K562 (cell line): Measurements from ENCODE around the gene ATP7B. TPM values are rescaled to one million over a fixed set of nuclear protein-coding genes. Genes with fewer than 3 reads are reported as not detected.
A peak's percentile ranks its signal among the peaks of the same experiment; 100 is the strongest.

Experiments used
- ATAC-seq: fragments of 200-7000 bp; cut with Tn5 transposase; 3 replicates; pipeline ENCODE4 v1.9.1; 2020; ENCODE audit warnings: moderate library complexity
- BruUV-seq: library from RNA; stranded (reverse); fragments of 400-500 nt; replicated peaks from 2 replicates; lab custom pipeline; 2021; lab: Mats Ljungman, UMichigan
- CTCF ChIA-PET: fragments of 300-600 bp; formaldehyde crosslinking; extraction: SDS; loops from one replicate; lab custom pipeline; 2021; ENCODE audit warnings: low intra/inter-chr PET ratio; lab: Yijun Ruan, JAX
- POLR2A ChIA-PET: fragments of 300-600, 350-650 bp; sonication (Branson Sonifier 250); formaldehyde crosslinking; extraction: SDS; loops from one replicate; lab custom pipeline; 2021; ENCODE audit warnings: antibody characterized with exemption, inconsistent platforms; lab: Yijun Ruan, JAX
- DNase-seq, 4 experiments: peaks; one replicate each; pipeline versions ENCODE4 v3.0.0 to v3.0.0-alpha.2; 2011 to 2018; ENCODE audit warnings: low spot score in 3 of 4, mixed read lengths in 3 of 4; ENCODE audit errors: extremely low read depth in 1 of 4
- FAIRE-seq: peaks from 2 replicates; lab custom pipeline; 2011; peaks lifted over from hg19 to GRCh38; lab: Jason Lieb, UNC
- H2AFZ ChIP-seq: 2 replicates; pipeline ENCODE4 v1.6.0; 2011; ENCODE audit warnings: low read depth, low read length, control low read depth, inconsistent platforms
- H3K27ac ChIP-seq: fragments of 200-600 bp; 3 replicates; pipeline ENCODE4 v1.8.0; 2011; ENCODE audit warnings: low read depth, mild to moderate bottlenecking, control low read depth, inconsistent platforms, low read length, moderate library complexity, mixed read lengths; ENCODE audit errors: extremely low read depth
- H3K27me3 ChIP-seq, 2 experiments: fragments of 300-600 bp in 1 of 2; 2 replicates in 1 of 2; 3 replicates in 1 of 2; pipeline versions ENCODE4 v1.6.0 to v1.8.0; 2011; ENCODE audit warnings: inconsistent platforms in 2 of 2, low read length in 2 of 2, mild to moderate bottlenecking in 1 of 2, mixed read lengths in 1 of 2, moderate library complexity in 1 of 2; ENCODE audit not compliant: control insufficient read depth in 2 of 2, insufficient read depth in 2 of 2
- H3K36me3 ChIP-seq: fragments of 300-600 bp; 3 replicates; pipeline ENCODE4 v1.8.0; 2011; ENCODE audit warnings: mild to moderate bottlenecking, low read length, inconsistent platforms; ENCODE audit not compliant: control insufficient read depth, insufficient read depth
- H3K4me1 ChIP-seq, 2 experiments: fragments of 200-600 bp in 1 of 2; replicated peaks in 1 of 2; 2 replicates in 1 of 2; 3 replicates in 1 of 2; pipeline versions ENCODE4 v1.5.1 to v1.8.0; 2011; ENCODE audit warnings: inconsistent platforms in 2 of 2, low read length in 2 of 2, mild to moderate bottlenecking in 1 of 2, mixed read lengths in 1 of 2, moderate library complexity in 1 of 2; ENCODE audit not compliant: control insufficient read depth in 2 of 2, insufficient read depth in 2 of 2
- H3K4me2 ChIP-seq: 2 replicates; pipeline ENCODE4 v1.6.1; 2011; ENCODE audit warnings: low read length, control low read depth, inconsistent platforms, mixed read lengths; ENCODE audit not compliant: insufficient read depth
- H3K4me3 ChIP-seq: fragments of 200-600 bp; sonication (generic), shearing (Covaris generic); 2 replicates; pipeline ENCODE4 v1.5.1; 2016; ENCODE audit warnings: control low read depth, inconsistent platforms
- H3K79me2 ChIP-seq: fragments of 200-600 bp; 3 replicates; pipeline ENCODE4 v1.8.0; 2011; ENCODE audit warnings: low read length, inconsistent platforms; ENCODE audit not compliant: control insufficient read depth, insufficient read depth
- H3K9ac ChIP-seq, 2 experiments: 2 replicates each; pipeline versions ENCODE4 v1.6.0 to v1.6.1; 2011; ENCODE audit warnings: low read depth in 2 of 2, low read length in 2 of 2, control low read depth in 1 of 2, inconsistent platforms in 1 of 2, mild to moderate bottlenecking in 1 of 2, mixed read lengths in 1 of 2; ENCODE audit not compliant: insufficient read depth in 1 of 2
- H3K9me1 ChIP-seq: one replicate; pipeline ENCODE4 v1.6.0; 2011; ENCODE audit warnings: inconsistent platforms, mild to moderate bottlenecking, low read length, moderate library complexity; ENCODE audit not compliant: control insufficient read depth, insufficient read depth
- H3K9me3 ChIP-seq: replicated peaks from 2 replicates; pipeline ENCODE4 v1.5.1; 2011; ENCODE audit warnings: low read depth, low read length, inconsistent platforms; ENCODE audit not compliant: control insufficient read depth, insufficient read depth
- H4K20me1 ChIP-seq: replicated peaks from 2 replicates; pipeline ENCODE4 v1.6.1; 2011; ENCODE audit warnings: low read length, inconsistent platforms, mixed read lengths; ENCODE audit not compliant: control insufficient read depth, insufficient read depth
- CEBPG ChIP-seq, 3 experiments: fragments of 200-800 bp in 1 of 3; sonication (Bioruptor generic) in 1 of 3; sonication (generic) in 1 of 3; formaldehyde crosslinking in 1 of 3; IDR thresholded peaks in 2 of 3; conservative IDR thresholded peaks in 1 of 3; 2 replicates each; pipeline versions ENCODE4 v1.6.1 to v1.8.0; 2016 to 2022; ENCODE audit warnings: missing compliant biosample characterization in 2 of 3, missing genetic modification characterization in 2 of 3, mild to moderate bottlenecking in 1 of 3, missing genetic modification reagents in 1 of 3
- CREB3 ChIP-seq: fragments of 450-650 bp; conservative IDR thresholded peaks from 2 replicates; pipeline ENCODE4 v1.6.1; 2016; ENCODE audit warnings: missing genetic modification characterization, low read depth, mild to moderate bottlenecking, missing compliant biosample characterization, moderate library complexity
- E2F1 ChIP-seq: sonication (generic); formaldehyde crosslinking; IDR thresholded peaks from 2 replicates; pipeline ENCODE4 v1.8.1; 2023; ENCODE audit warnings: mild to moderate bottlenecking, missing genetic modification reagents, moderate library complexity
- KLF10 ChIP-seq: fragments of 250-450 bp; sonication (Bioruptor Pico); IDR thresholded peaks from 2 replicates; pipeline ENCODE4 v1.6.1; 2021; ENCODE audit warnings: matching md5 sums
- MECOM ChIP-seq: fragments of 250-450 bp; sonication (Bioruptor Pico); IDR thresholded peaks from 2 replicates; pipeline ENCODE4 v1.8.0; 2022; ENCODE audit warnings: inconsistent platforms
- TFAP4 ChIP-seq: sonication (generic); formaldehyde crosslinking; IDR thresholded peaks from 2 replicates; pipeline ENCODE4 v1.8.0; 2022; ENCODE audit warnings: missing genetic modification reagents, mild to moderate bottlenecking, moderate library complexity, borderline replicate concordance
- ZBTB17 ChIP-seq: fragments of 450-650 bp; formaldehyde crosslinking; IDR thresholded peaks from 2 replicates; pipeline ENCODE4 v1.4.0; 2020; ENCODE audit warnings: mild to moderate bottlenecking
- ZFP36 ChIP-seq: fragments of 150-350 bp; IDR thresholded peaks from 2 replicates; pipeline ENCODE4 v1.6.1; 2018; ENCODE audit warnings: low read length, low read depth; ENCODE audit not compliant: partially characterized antibody
- ZNF239 ChIP-seq: fragments of 250-450 bp; sonication (Bioruptor Pico); IDR thresholded peaks from 2 replicates; pipeline ENCODE4 v1.4.0; 2020; ENCODE audit warnings: mild to moderate bottlenecking
- ZNF589 ChIP-seq: fragments of 200-800 bp; sonication (Bioruptor generic); IDR thresholded peaks from 2 replicates; pipeline ENCODE4 v1.6.1; 2016; ENCODE audit warnings: low read depth, missing genetic modification characterization, missing compliant biosample characterization
- WGBS: fragments of 100-300 bp; shearing (Covaris generic); methylation state at CpG from one replicate; pipeline ENCODE4 v1.1.6; 2016; ENCODE audit warnings: low coverage, mixed read lengths; ENCODE audit not compliant: insufficient coverage; ENCODE audit errors: missing lambda C conversion rate; 5-methylcytosine and 5-hydroxymethylcytosine counted together
- in situ Hi-C: fragments of 300-500 bp; cut with MboI; formaldehyde crosslinking; loops from 4 replicates; pipeline ENCODE4 v1.15.0; 2018; ENCODE audit warnings: inconsistent platforms, mixed read lengths
- intact Hi-C: fragments of 100-400 bp; cut with micrococcal nuclease; formaldehyde crosslinking; loops from 2 replicates; pipeline ENCODE4 v1.14.2; 2022
- polyA plus RNA-seq, 8 experiments: library from polyadenylated mRNA; depleted of rRNA in 4 of 8; stranded (reverse) in 5 of 8; unstranded in 3 of 8; fragments of >200 nt; fragmentation: Nextera tagmentation in 2 of 8; fragmentation: Illumina TruSeq in 1 of 8; extraction: Ambion mirVana in 2 of 8; extraction: Trizol in 1 of 8; gene quantifications; 2 replicates each; pipeline versions ENCODE4 v1.2.1 to v1.2.3, GENCODE V29; 2011 to 2014; ENCODE audit warnings: inconsistent platforms in 1 of 8, missing spikeins in 1 of 8
- total RNA-seq, 7 experiments: library from RNA; depleted of rRNA in 6 of 7; stranded (reverse); fragments of >200 nt in 6 of 7; fragmentation: Illumina TruSeq in 2 of 7; extraction: Trizol in 2 of 7; gene quantifications; 2 replicates each; pipeline versions ENCODE4 v1.2.1 to v1.2.3, GENCODE V29; 2011 to 2021; ENCODE audit warnings: low replicate concordance in 1 of 7
- TF ChIP-seq, protein P1 (sequence below): fragments of 450-650 bp; IDR thresholded peaks from 2 replicates; pipeline ENCODE4 v1.6.1; 2016; ENCODE audit warnings: missing biosample characterization, missing genetic modification characterization
- TF ChIP-seq, protein P2 (sequence below), 2 experiments: fragments of 450-650 bp in 1 of 2; sonication (generic) in 1 of 2; formaldehyde crosslinking in 1 of 2; IDR thresholded peaks in 1 of 2; conservative IDR thresholded peaks in 1 of 2; 2 replicates each; pipeline versions ENCODE4 v1.6.1 to v1.8.1; 2016 to 2023; ENCODE audit warnings: mild to moderate bottlenecking in 2 of 2, moderate library complexity in 2 of 2, inconsistent platforms in 1 of 2, missing genetic modification reagents in 1 of 2

The ATP7B gene
- total and polyA plus RNA-seq, 9 of the 15 experiments (the other 6 are each of a cell fraction or from before 2014, with no cell fraction given), result 1.1 to 20.4 (median 8.5) TPM

DNA sequence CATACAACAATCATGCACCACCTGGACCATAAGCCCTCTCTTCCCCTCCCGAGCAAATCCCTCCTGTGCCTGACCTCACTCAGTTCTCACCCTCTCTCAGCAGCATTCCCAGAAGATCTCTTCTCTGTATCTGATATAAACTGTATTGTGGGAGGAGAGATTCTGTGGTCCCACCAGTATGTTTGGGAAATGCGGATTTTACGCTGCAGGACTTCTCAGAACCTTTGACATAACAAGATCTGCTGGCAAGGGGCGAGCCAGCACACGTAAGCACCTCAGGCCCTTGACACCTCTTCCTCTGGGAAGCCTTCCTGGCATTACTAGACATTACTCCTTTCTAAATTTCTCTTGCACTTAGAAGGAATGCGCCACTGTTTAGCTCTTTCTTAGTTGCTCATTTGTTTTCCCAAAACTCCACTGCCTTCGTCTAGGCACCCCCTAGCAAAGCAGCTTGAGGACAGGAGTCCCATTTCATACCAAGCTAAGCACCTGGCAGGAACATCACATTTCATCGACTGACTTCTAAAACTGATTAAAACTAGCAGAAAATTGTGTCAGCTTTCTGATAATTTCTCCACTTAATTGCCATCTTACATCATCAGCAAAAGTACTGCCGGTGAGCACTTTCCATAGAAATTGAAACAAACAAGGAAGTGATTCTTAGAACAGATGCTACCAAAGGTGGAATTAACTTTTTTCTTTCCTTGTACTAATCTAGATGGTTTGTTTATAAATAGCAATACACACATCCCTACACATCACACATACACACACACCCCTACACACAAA lies 86.3 kb downstream of the ATP7B start:
- TF ChIP-seq, protein P1, sequence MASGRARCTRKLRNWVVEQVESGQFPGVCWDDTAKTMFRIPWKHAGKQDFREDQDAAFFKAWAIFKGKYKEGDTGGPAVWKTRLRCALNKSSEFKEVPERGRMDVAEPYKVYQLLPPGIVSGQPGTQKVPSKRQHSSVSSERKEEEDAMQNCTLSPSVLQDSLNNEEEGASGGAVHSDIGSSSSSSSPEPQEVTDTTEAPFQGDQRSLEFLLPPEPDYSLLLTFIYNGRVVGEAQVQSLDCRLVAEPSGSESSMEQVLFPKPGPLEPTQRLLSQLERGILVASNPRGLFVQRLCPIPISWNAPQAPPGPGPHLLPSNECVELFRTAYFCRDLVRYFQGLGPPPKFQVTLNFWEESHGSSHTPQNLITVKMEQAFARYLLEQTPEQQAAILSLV (tag), result no peak
- TF ChIP-seq ZBTB17 (CRISPR knock-in tag) (no peak), E2F1 (no peak), ZFP36 (peak; percentile 72), CREB3 (no peak), MECOM (CRISPR knock-in tag) (no peak), TFAP4 (CRISPR knock-in tag) (no peak), ZNF239 (CRISPR knock-in tag) (peak; percentile 93), KLF10 (CRISPR knock-in tag) (no peak), CEBPG (CRISPR knock-in tag; IDR thresholded peaks at IDR 0.05) (no peak), CEBPG (tag; conservative IDR thresholded peaks at IDR 0.05 in 1 of 2, IDR thresholded peaks at IDR 0.05 in 1 of 2) (peak in 1 of 2 experiments; percentile 71; a peak in 2 of 4 replicates), ZNF589 (CRISPR knock-in tag) (0 out of 2 replicates have a peak, but pooled peaks have one; percentile 34)
- TF ChIP-seq, protein P2, sequence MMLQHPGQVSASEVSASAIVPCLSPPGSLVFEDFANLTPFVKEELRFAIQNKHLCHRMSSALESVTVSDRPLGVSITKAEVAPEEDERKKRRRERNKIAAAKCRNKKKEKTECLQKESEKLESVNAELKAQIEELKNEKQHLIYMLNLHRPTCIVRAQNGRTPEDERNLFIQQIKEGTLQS (IDR thresholded peaks at IDR 0.05), result peak; percentile 45; the same call in 1 of the 2 replicates
- TF ChIP-seq, protein P2 (CRISPR knock-in tag; conservative IDR thresholded peaks at IDR 0.05), result no peak
- Histone ChIP-seq H3K9me1 (peaks cover 3% of the 10 kb centered on the region), H4K20me1 (no peaks in the 10 kb centered on the region), H3K79me2 (no peaks in the 10 kb centered on the region), H3K9ac (peak overlapping the region in 1 of 2 experiments; percentile 13; a peak in 1 of 4 replicates), H3K36me3 (peaks cover 7% of the 10 kb centered on the region; the same call in 1 of the 3 replicates), H3K27ac (no peak overlapping the region; the same call in 2 of the 3 replicates), H3K27me3 (no peaks in the 10 kb centered on the region), H2AFZ (no peak overlapping the region), H3K4me1 (peaks cover 53 to 62% of the 10 kb centered on the region in 2 experiments), H3K4me2 (no peak overlapping the region), H3K4me3 (no peak overlapping the region), H3K9me3 (no peaks in the 10 kb centered on the region; the same call in 1 of the 2 replicates)
- FAIRE-seq (no peak), DNase-seq (no peak), ATAC-seq (no peak)
- WGBS, result 68% methylated on average over 8 of the region's 9 CpGs
- POLR2A ChIA-PET, result interaction anchor here (1.5 kb wide), 1 partner anchor 11 kb away, joined by 4 read pairs; no protein-coding TSS in a partner anchor
- intact Hi-C loops, result no loop called here
- in situ Hi-C loops, result no loop called here
- CTCF ChIA-PET, result no interaction called here
- BruUV-seq, result no TSS peak
